ENCODE measurements around the gene RGS1.

RGS1 gene

DNA sequence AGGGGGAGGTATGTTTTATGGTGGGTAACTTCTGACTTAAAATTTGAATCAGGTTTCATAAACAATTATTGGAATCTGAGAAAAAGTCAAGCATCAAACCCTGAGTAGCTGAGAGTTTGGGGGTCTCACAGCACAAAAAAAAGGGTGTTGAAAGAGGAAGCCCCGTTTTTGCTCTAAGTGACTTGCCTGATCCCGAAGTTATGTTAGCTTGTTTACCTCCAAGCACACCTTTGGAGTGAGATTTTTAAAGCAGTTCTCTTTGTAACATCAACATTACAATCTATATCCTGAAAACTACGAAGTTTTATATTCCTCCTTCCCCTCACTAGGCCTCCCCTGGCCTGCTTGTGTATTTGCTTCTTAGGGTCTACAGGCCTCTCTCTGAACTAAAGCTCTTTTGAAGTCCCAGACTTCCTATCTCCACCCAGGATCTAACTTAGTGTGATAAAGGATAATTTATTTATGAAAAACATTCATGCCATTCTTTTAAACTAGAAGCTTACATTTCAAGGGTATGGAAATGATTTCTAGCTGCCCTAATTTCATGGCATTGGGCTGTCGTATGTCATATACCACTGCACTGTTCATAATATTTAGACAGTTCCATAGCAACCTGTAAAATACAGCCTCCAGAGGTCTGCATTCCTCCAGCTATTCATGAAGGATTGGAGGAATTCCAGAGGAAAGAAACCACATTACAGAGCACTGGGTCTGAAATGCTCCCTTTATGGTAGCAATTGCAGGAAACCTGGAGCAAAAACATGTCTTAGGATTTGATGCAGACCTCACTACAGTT is 36.1 kb upstream of the RGS1 start:
- Histone ChIP-seq H3K4me1 (ENCODE audit: insufficient read depth, low read length) (peaks cover 16% of the 10 kb centered on the region), H3K4me3 (ENCODE audit: low read length) (no peak overlapping the region), H3K27ac (ENCODE audit: low read length) (no peak overlapping the region), H3K9me3 (ENCODE audit: insufficient read depth, low read depth, low read length) (no peaks in the 10 kb centered on the region), H3K9ac (ENCODE audit: low read depth, low read length) (0 out of 2 replicates have a peak overlapping the region, but pooled peaks have one; percentile 40), H3K36me3 (ENCODE audit: insufficient read depth, low read depth, low read length) (no peaks in the 10 kb centered on the region), H3K27me3 (ENCODE audit: insufficient read depth, low read length) (no peaks in the 10 kb centered on the region)

DNA sequence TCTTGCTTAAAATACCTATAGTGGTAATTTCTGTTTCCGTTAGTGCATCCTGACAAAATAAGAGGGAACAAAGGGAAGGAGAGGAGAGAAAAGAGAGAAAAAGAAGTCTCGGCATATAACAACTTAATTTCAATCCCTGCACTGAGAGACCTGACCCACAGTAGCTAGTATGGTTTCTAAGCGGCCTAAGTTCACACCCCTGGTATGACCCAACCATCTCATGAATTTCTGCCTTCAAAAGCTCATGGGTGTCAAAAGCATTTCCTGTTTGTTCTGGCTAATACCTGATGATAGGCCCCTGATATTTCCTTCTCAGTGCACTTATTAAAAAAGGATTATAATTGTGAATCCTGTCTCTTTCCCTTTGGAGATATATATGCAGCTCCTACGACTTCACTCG is 32.1 kb upstream of the RGS1 start:
- Histone ChIP-seq H3K27me3 (ENCODE audit: insufficient read depth, low read length) (no peaks in the 10 kb centered on the region), H3K4me3 (ENCODE audit: low read length) (no peak overlapping the region), H3K4me1 (ENCODE audit: insufficient read depth, low read length) (peaks cover 27% of the 10 kb centered on the region), H3K9me3 (ENCODE audit: insufficient read depth, low read depth, low read length) (no peaks in the 10 kb centered on the region), H3K27ac (ENCODE audit: low read length) (no peak overlapping the region), H3K36me3 (ENCODE audit: insufficient read depth, low read depth, low read length) (no peaks in the 10 kb centered on the region), H3K9ac (ENCODE audit: low read depth, low read length) (no peak overlapping the region)

DNA sequence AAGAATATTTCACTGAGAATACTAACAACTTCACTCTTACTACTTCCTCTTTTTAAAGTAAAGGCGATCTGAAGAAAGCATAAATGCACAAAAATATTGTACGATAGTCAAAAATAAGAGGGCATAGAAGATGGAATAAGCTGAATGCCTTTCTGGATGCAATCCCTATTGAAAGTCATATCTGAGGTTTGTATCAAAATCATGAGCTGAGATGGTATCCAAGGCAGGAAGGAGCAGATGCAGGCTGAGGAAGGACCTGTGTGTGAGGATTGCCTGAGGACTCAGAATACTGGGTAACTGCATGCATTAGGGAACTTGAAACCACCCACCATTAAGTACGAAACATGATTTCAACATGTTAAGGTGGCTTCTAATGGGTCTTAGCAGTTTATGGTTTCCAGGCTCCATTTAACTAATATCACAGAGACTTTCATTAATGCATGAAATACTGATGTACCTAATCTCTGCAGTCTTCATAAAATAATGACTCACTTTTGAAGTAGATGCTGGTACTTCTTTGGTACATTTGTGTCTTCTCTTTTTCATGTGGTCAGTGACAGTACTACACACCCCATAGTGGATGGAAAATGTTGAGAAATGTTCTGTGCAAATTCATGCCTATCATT is 29.6 kb upstream of the RGS1 start:
- Histone ChIP-seq H3K9me3 (ENCODE audit: insufficient read depth, low read depth, low read length) (no peaks in the 10 kb centered on the region), H3K4me3 (ENCODE audit: low read length) (no peak overlapping the region), H3K36me3 (ENCODE audit: insufficient read depth, low read depth, low read length) (no peaks in the 10 kb centered on the region), H3K27ac (ENCODE audit: low read length) (no peak overlapping the region), H3K27me3 (ENCODE audit: insufficient read depth, low read length) (no peaks in the 10 kb centered on the region), H3K9ac (ENCODE audit: low read depth, low read length) (no peak overlapping the region), H3K4me1 (ENCODE audit: insufficient read depth, low read length) (peaks cover 11% of the 10 kb centered on the region)

DNA sequence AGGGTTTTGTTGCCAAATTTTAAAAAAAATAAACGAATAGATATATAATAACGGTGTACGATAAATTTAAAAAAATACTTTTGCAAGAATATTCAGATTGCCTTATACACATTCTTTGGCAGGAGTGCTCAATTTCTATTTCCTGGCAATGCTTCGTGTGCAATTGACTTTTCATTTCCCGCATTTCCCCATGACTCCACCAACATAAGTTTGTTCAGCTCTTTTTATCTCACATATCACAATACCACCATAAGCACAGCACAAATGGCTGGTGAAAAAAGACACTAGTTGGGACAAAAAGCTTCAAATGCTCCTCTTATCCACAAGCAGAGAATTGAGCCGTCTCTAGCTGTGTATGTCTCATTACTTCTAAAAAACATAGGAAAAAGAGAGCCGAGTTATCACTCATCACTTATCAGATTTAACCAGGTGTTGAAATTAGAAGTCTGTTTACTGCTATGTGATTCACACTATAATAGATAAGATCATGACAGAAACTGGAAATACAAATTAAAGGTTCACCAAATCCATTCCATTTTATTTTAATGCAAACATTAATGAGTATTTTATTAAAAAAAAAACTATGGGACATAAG is 28.9 kb upstream of the RGS1 start:
- H3K36me3 ChIP-seq (ENCODE audit: insufficient read depth, low read depth, low read length): no peaks in the 10 kb centered on the region
- no peak overlapping the region for H3K27ac ChIP-seq (ENCODE audit: low read length)
- no peaks in the 10 kb centered on the region for H3K9me3 ChIP-seq (ENCODE audit: insufficient read depth, low read depth, low read length)
- H3K4me3 ChIP-seq (ENCODE audit: low read length): no peak overlapping the region
- H3K9ac ChIP-seq (ENCODE audit: low read depth, low read length): no peak overlapping the region
- H3K27me3 ChIP-seq (ENCODE audit: insufficient read depth, low read length): no peaks in the 10 kb centered on the region
- H3K4me1 ChIP-seq (ENCODE audit: insufficient read depth, low read length): peaks cover 11% of the 10 kb centered on the region

DNA sequence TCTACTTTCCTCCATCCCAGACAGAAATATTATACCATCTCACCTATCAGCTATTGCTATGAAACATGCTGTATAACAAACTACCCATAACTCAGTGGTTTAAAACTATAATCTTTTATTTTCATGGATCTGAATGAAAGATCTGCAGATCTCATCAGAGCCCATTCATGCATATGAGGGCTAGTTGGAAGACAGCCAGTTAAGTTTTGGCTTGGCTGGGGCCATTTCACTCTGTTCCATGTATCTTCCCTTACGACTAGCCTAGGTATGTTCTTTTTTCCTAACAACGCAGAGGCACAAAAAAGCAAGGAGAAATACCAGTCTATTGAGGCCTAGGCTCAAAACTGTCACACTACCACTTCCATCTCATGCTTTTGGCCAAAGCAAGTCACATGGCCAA is 28.1 kb upstream of the RGS1 start:
- Histone ChIP-seq H3K4me1 (ENCODE audit: insufficient read depth, low read length) (peaks cover 11% of the 10 kb centered on the region), H3K9ac (ENCODE audit: low read depth, low read length) (no peak overlapping the region), H3K27ac (ENCODE audit: low read length) (no peak overlapping the region), H3K9me3 (ENCODE audit: insufficient read depth, low read depth, low read length) (no peaks in the 10 kb centered on the region), H3K36me3 (ENCODE audit: insufficient read depth, low read depth, low read length) (no peaks in the 10 kb centered on the region), H3K4me3 (ENCODE audit: low read length) (no peak overlapping the region), H3K27me3 (ENCODE audit: insufficient read depth, low read length) (no peaks in the 10 kb centered on the region)

DNA sequence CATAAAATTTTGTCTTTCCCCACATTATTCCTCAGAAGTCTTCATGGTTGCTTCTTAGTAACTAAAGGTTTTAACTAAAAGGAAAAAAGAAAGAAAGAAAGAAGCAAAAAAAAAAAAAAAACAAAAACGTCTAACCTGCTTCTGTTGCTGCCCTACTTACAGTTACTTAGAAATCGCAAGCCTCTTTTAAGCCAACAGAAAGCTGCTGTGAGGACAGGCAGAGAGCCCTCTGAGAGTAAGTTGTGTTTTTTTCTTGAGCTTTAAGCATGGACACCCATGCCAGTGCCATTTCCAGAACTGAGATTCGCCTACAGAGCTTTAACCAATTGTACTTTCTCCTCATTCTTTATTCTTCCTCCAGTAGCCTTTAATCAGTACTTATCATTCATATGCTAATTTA is 25.6 kb upstream of the RGS1 start:
- Histone ChIP-seq H3K4me3 (ENCODE audit: low read length) (no peak overlapping the region), H3K27me3 (ENCODE audit: insufficient read depth, low read length) (no peaks in the 10 kb centered on the region), H3K9ac (ENCODE audit: low read depth, low read length) (no peak overlapping the region), H3K9me3 (ENCODE audit: insufficient read depth, low read depth, low read length) (no peaks in the 10 kb centered on the region), H3K4me1 (ENCODE audit: insufficient read depth, low read length) (peaks cover 11% of the 10 kb centered on the region), H3K27ac (ENCODE audit: low read length) (no peak overlapping the region), H3K36me3 (ENCODE audit: insufficient read depth, low read depth, low read length) (no peaks in the 10 kb centered on the region)

DNA sequence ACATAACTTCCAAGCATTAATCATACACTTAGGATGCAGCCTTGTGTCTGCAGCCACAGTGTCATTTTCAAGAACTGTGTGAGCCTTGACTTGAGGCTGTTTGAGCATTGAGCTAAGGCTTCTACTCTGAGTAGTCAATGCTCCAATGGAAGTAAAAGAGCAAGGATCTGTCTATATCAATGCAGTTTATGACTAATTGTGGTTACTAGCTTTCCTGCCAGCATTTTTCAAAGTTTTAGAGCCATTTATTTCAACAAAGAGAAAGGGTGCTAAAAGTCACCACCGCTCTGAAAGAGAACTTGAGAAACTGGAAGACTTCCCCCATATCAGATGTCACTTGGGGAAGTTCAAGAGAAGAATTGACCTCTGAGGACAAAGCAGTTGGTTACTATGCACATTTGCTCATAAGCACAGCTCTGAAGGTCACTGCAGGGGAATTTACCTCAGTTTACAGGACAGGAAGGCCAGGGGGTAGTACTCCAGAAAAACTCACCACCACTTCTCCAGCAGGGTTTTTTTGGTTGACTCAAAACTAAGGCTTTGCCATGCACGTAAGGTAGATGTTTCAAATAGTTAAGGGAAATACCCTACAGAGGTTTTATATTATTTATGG is 24.5 kb upstream of the RGS1 start:
- no peaks in the 10 kb centered on the region for H3K27me3 ChIP-seq (ENCODE audit: insufficient read depth, low read length)
- peaks cover 3% of the 10 kb centered on the region for H3K4me1 ChIP-seq (ENCODE audit: insufficient read depth, low read length)
- H3K27ac ChIP-seq (ENCODE audit: low read length): no peak overlapping the region
- H3K9ac ChIP-seq (ENCODE audit: low read depth, low read length): no peak overlapping the region
- no peak overlapping the region for H3K4me3 ChIP-seq (ENCODE audit: low read length)
- H3K36me3 ChIP-seq (ENCODE audit: insufficient read depth, low read depth, low read length): no peaks in the 10 kb centered on the region
- no peaks in the 10 kb centered on the region for H3K9me3 ChIP-seq (ENCODE audit: insufficient read depth, low read depth, low read length)

DNA sequence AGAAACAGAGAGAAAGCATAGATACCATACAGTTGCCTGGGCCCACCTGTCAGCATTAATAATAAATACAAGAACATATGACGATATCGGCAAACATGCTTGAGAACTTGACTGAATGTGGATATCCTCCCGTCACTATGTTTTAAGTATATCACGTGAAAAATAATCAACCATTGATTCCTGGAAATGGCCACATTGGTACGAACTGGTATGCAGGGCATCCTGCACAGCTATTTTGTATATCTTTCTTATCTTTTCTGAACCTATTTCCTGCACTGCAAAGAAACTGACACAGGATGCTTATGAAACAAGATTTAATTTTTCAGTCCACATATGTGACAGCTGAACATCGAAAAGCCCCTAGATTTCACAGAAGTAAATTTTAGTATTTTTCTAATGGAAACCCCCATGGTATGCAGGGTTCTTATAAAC is 22.8 kb upstream of the RGS1 start:
- no peaks in the 10 kb centered on the region for H3K36me3 ChIP-seq (ENCODE audit: insufficient read depth, low read depth, low read length)
- no peak overlapping the region for H3K9ac ChIP-seq (ENCODE audit: low read depth, low read length)
- no peak overlapping the region for H3K4me3 ChIP-seq (ENCODE audit: low read length)
- H3K27ac ChIP-seq (ENCODE audit: low read length): no peak overlapping the region
- no peaks in the 10 kb centered on the region for H3K9me3 ChIP-seq (ENCODE audit: insufficient read depth, low read depth, low read length)
- no peaks in the 10 kb centered on the region; the same call in 1 of the 2 replicates for H3K4me1 ChIP-seq (ENCODE audit: insufficient read depth, low read length)
- no peaks in the 10 kb centered on the region for H3K27me3 ChIP-seq (ENCODE audit: insufficient read depth, low read length)

DNA sequence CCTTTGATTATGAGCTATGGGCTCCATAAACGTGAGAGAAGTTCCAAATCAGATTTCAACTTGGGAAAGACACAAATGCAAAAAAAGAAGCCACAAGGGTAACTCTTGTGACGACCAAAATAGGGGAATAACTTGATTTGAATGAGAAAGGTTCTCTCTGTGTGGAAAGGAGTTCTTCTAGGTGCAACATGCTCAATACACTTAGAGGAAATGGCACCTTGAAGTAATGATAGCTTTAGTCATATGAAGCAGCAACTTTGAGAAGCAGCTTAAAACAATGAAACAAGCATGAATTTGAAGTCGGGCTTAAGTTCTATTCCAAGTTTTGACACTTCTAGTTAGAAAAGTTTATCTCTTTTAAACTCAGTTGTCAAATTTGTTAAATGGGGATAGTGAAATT is 21.8 kb upstream of the RGS1 start:
- Histone ChIP-seq H3K4me3 (ENCODE audit: low read length) (no peak overlapping the region), H3K36me3 (ENCODE audit: insufficient read depth, low read depth, low read length) (no peaks in the 10 kb centered on the region), H3K9me3 (ENCODE audit: insufficient read depth, low read depth, low read length) (no peaks in the 10 kb centered on the region), H3K27ac (ENCODE audit: low read length) (no peak overlapping the region), H3K9ac (ENCODE audit: low read depth, low read length) (no peak overlapping the region), H3K4me1 (ENCODE audit: insufficient read depth, low read length) (no peaks in the 10 kb centered on the region; the same call in 1 of the 2 replicates), H3K27me3 (ENCODE audit: insufficient read depth, low read length) (no peaks in the 10 kb centered on the region)

DNA sequence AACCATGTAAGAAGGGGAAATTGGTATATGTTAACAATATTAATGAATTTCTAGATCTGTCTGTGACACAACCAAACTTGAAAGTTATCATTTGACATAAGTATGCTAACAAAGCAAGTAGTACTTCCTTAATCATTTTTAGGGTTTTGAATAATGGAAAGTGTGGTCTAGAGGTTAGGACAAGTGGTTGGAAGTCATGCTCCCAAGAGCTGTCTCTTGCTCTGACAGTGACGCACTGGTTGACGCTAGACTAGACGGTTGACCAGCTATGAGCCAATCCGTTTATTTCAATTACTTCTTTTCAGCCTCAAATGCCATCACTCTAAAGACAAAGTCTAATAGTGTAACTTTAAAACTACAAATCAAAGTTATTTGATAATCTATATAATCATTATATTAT is 20.7 kb upstream of the RGS1 start:
- H3K36me3 ChIP-seq (ENCODE audit: insufficient read depth, low read depth, low read length): no peaks in the 10 kb centered on the region
- H3K4me1 ChIP-seq (ENCODE audit: insufficient read depth, low read length): no peaks in the 10 kb centered on the region; the same call in 1 of the 2 replicates
- no peak overlapping the region for H3K4me3 ChIP-seq (ENCODE audit: low read length)
- no peaks in the 10 kb centered on the region for H3K27me3 ChIP-seq (ENCODE audit: insufficient read depth, low read length)
- H3K27ac ChIP-seq (ENCODE audit: low read length): no peak overlapping the region
- no peaks in the 10 kb centered on the region for H3K9me3 ChIP-seq (ENCODE audit: insufficient read depth, low read depth, low read length)
- no peak overlapping the region for H3K9ac ChIP-seq (ENCODE audit: low read depth, low read length)

DNA sequence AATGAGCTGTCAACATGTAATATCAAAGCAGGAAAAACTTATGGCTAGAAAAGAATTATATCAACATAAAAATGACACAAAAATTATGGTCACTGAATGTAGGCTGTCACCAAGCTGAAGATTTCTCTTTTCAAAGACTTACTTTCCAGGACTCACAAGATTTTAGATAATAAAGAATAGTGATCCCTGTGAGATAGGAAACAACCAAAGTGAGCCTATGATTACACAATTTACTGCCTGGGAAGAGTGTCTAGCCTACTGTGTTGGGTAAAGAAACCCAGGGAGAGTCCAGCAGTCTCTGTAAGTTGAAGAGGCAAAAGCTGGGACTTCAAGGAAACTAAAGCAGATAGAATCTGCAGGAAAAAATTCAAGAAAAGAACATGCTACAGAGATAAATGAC is 20.2 kb upstream of the RGS1 start:
- H3K4me3 ChIP-seq (ENCODE audit: low read length): no peak overlapping the region
- no peaks in the 10 kb centered on the region for H3K9me3 ChIP-seq (ENCODE audit: insufficient read depth, low read depth, low read length)
- no peaks in the 10 kb centered on the region for H3K36me3 ChIP-seq (ENCODE audit: insufficient read depth, low read depth, low read length)
- no peaks in the 10 kb centered on the region for H3K27me3 ChIP-seq (ENCODE audit: insufficient read depth, low read length)
- no peak overlapping the region for H3K9ac ChIP-seq (ENCODE audit: low read depth, low read length)
- H3K27ac ChIP-seq (ENCODE audit: low read length): no peak overlapping the region
- no peaks in the 10 kb centered on the region; the same call in 1 of the 2 replicates for H3K4me1 ChIP-seq (ENCODE audit: insufficient read depth, low read length)
